ENCODE measurements around the gene OR1L6. TPM values are rescaled to one million over a fixed set of nuclear protein-coding genes. Genes with fewer than 3 reads are reported as not detected.

OR1L6 gene
- polyA plus RNA-seq, 1 donor from 2014 or later: not detected

DNA sequence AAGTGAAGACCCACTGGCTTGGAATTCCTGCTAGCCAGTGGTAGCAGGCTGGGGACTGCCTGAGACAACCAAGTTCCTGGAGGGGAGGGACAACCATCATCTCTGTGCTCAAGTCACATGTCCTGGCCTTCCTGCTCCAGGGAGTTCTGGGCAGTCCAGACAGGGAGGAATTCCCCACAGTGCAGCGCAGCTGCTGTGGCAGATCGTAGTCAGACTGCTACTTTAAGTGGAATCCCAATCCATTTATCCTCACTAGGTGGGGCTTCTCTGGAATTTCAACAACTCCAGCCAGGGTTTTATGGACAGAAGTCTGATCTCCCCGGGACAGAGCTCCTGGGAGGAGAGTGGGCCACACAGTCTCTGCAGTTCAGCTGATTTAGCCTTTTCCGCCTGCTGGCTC lies 25.7 kb downstream of the OR1L6 start:
- no peaks in the 10 kb centered on the region for H3K27me3 ChIP-seq (ENCODE audit: insufficient read depth, low read depth, low read length)
- no peaks in the 10 kb centered on the region for H3K36me3 ChIP-seq (ENCODE audit: insufficient read depth, low read length)
- H3K4me2 ChIP-seq (ENCODE audit: low read length): no peak overlapping the region

GRCh38 chr9:122777052-122777451 lies 34.9 kb downstream of the OR1L6 start:
- H3K9me3 ChIP-seq (ENCODE audit: low read length): peaks cover 4% of the 10 kb centered on the region
- no peaks in the 10 kb centered on the region for H4K20me1 ChIP-seq (ENCODE audit: insufficient read depth)
- H3K79me2 ChIP-seq (replicated peaks; ENCODE audit: insufficient read depth, low read length): no peaks in the 10 kb centered on the region
- H3K27me3 ChIP-seq (ENCODE audit: insufficient read depth, low read depth, low read length): no peaks in the 10 kb centered on the region
- H3K9me2 ChIP-seq (ENCODE audit: insufficient read depth, low read length): no peaks in the 10 kb centered on the region
- H3F3A ChIP-seq (ENCODE audit: insufficient read depth, low read length, poor library complexity, severe bottlenecking): no peaks in the 10 kb centered on the region
- H3K27ac ChIP-seq (ENCODE audit: low read length): no peak overlapping the region
- no peak overlapping the region for H3K4me2 ChIP-seq (ENCODE audit: low read length)
- H3K9ac ChIP-seq (ENCODE audit: low read length): no peak overlapping the region
- no peak overlapping the region for H2AFZ ChIP-seq (ENCODE audit: low read depth, low read length)
- H3K36me3 ChIP-seq (ENCODE audit: insufficient read depth, low read length): no peaks in the 10 kb centered on the region
- H3K4me3 ChIP-seq (ENCODE audit: low read length): no peak overlapping the region
- no peak for TF ChIP-seq REST (IDR thresholded peaks at IDR 0.05; ENCODE audit: borderline replicate concordance)
- TF ChIP-seq RAD21 (conservative IDR thresholded peaks at IDR 0.05): no peak
- TF ChIP-seq EZH2 (IDR thresholded peaks at IDR 0.05; ENCODE audit: borderline replicate concordance, insufficient read depth, low read length, poor library complexity, severe bottlenecking): no peak
- TF ChIP-seq EP300 (conservative IDR thresholded peaks at IDR 0.05; ENCODE audit: poor library complexity, severe bottlenecking): no peak
- TF ChIP-seq, protein P1, sequence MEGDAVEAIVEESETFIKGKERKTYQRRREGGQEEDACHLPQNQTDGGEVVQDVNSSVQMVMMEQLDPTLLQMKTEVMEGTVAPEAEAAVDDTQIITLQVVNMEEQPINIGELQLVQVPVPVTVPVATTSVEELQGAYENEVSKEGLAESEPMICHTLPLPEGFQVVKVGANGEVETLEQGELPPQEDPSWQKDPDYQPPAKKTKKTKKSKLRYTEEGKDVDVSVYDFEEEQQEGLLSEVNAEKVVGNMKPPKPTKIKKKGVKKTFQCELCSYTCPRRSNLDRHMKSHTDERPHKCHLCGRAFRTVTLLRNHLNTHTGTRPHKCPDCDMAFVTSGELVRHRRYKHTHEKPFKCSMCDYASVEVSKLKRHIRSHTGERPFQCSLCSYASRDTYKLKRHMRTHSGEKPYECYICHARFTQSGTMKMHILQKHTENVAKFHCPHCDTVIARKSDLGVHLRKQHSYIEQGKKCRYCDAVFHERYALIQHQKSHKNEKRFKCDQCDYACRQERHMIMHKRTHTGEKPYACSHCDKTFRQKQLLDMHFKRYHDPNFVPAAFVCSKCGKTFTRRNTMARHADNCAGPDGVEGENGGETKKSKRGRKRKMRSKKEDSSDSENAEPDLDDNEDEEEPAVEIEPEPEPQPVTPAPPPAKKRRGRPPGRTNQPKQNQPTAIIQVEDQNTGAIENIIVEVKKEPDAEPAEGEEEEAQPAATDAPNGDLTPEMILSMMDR (IDR thresholded peaks at IDR 0.05; ENCODE audit: poor library complexity, severe bottlenecking): no peak
- no peak for TF ChIP-seq SMC3 (conservative IDR thresholded peaks at IDR 0.05; ENCODE audit: poor library complexity)
- no peak for TF ChIP-seq MXI1 (conservative IDR thresholded peaks at IDR 0.05; ENCODE audit: poor library complexity, severe bottlenecking)
- no peak for TF ChIP-seq TAF1 (IDR thresholded peaks at IDR 0.05; ENCODE audit: low read depth)

More for the DNA sequence above, 25.7 kb downstream of the OR1L6 start:
- Histone ChIP-seq H3K9ac (ENCODE audit: low read length) (no peak overlapping the region), H2AFZ (ENCODE audit: low read depth, low read length) (no peak overlapping the region), H3K4me3 (ENCODE audit: low read length) (no peak overlapping the region), H4K20me1 (ENCODE audit: insufficient read depth) (no peaks in the 10 kb centered on the region), H3K79me2 (replicated peaks; ENCODE audit: insufficient read depth, low read length) (no peaks in the 10 kb centered on the region), H3F3A (ENCODE audit: insufficient read depth, low read length, poor library complexity, severe bottlenecking) (no peaks in the 10 kb centered on the region), H3K9me2 (ENCODE audit: insufficient read depth, low read length) (no peaks in the 10 kb centered on the region), H3K27ac (ENCODE audit: low read length) (no peak overlapping the region), H3K9me3 (ENCODE audit: low read length) (peaks cover under 1% of the 10 kb centered on the region)
- TF ChIP-seq SMC3 (conservative IDR thresholded peaks at IDR 0.05; ENCODE audit: poor library complexity) (no peak), MXI1 (conservative IDR thresholded peaks at IDR 0.05; ENCODE audit: poor library complexity, severe bottlenecking) (no peak), EP300 (conservative IDR thresholded peaks at IDR 0.05; ENCODE audit: poor library complexity, severe bottlenecking) (no peak), REST (IDR thresholded peaks at IDR 0.05; ENCODE audit: borderline replicate concordance) (no peak), RAD21 (conservative IDR thresholded peaks at IDR 0.05) (no peak), POLR2AphosphoS5 (IDR thresholded peaks at IDR 0.05) (no peak), TAF1 (IDR thresholded peaks at IDR 0.05; ENCODE audit: low read depth) (no peak), EZH2 (IDR thresholded peaks at IDR 0.05; ENCODE audit: borderline replicate concordance, insufficient read depth, low read length, poor library complexity, severe bottlenecking) (no peak)
- TF ChIP-seq, protein P1 (IDR thresholded peaks at IDR 0.05; ENCODE audit: poor library complexity, severe bottlenecking): no peak

Measured in neural cell (in vitro differentiated cells).